Activated CD8-positive, alpha-beta T cell treated with anti-CD3 and anti-CD28 coated beads for 36 hours (primary cell): Measurements from ENCODE around the gene NID1. TPM values are rescaled to one million over a fixed set of nuclear protein-coding genes. Genes with fewer than 3 reads are reported as not detected.

Source experiments
- ATAC-seq: fragments of 200-7000 bp; cut with Tn5 transposase; one replicate; pipeline ENCODE4 v1.10.0; 2021; ENCODE audit warnings: mild to moderate bottlenecking, moderate library complexity
- CTCF ChIA-PET: fragments of 350-600 bp; sonication (Branson Sonifier 250); formaldehyde crosslinking; loops from one replicate; lab custom pipeline; 2021; ENCODE audit warnings: antibody characterized with exemption; lab: Charles Lee
- POLR2A ChIA-PET: fragments of 350-600 bp; sonication (Branson Sonifier 250); formaldehyde crosslinking; loops from one replicate; lab custom pipeline; 2021; ENCODE audit warnings: antibody characterized with exemption; lab: Charles Lee
- DNase-seq: peaks from one replicate; pipeline ENCODE4 v3.0.0-alpha.2; 2020
- H3K27ac Mint-ChIP-seq: one replicate; pipeline ENCODE4 v1.8.0; 2021; ENCODE audit warnings: mild to moderate bottlenecking, mixed read lengths
- H3K27me3 Mint-ChIP-seq: one replicate; pipeline ENCODE4 v1.8.0; 2021; ENCODE audit warnings: mixed read lengths
- H3K36me3 Mint-ChIP-seq: one replicate; pipeline ENCODE4 v1.8.0; 2021; ENCODE audit warnings: low read depth, mixed read lengths
- H3K4me1 Mint-ChIP-seq: one replicate; pipeline ENCODE4 v1.8.0; 2021; ENCODE audit warnings: low read depth, mixed read lengths
- H3K4me3 Mint-ChIP-seq: one replicate; pipeline ENCODE4 v1.8.0; 2021; ENCODE audit warnings: mild to moderate bottlenecking, moderate library complexity, mixed read lengths
- H3K9me3 Mint-ChIP-seq: one replicate; pipeline ENCODE4 v1.8.0; 2021; ENCODE audit warnings: mixed read lengths
- CTCF ChIP-seq: fragments of 200-600 bp; IDR thresholded peaks from one replicate; pipeline ENCODE4 v1.8.0; 2022; ENCODE audit warnings: antibody characterized with exemption, mild to moderate bottlenecking
- intact Hi-C: fragments of 100-400 bp; cut with micrococcal nuclease; formaldehyde crosslinking; loops from one replicate; pipeline ENCODE4 v1.10.0; 2022
- total RNA-seq, 2 experiments: library from RNA; stranded (reverse); gene quantifications; one replicate each; pipeline ENCODE4 v1.2.3, GENCODE V29; 2021

The NID1 gene
- total RNA-seq, 2 experiments from 2014 or later, result 0.04 to 0.07 TPM

GRCh38 chr1:236039740-236040685, 24.9 kb downstream of the NID1 start:
- Mint-ChIP-seq H3K4me1 (no peaks in the 10 kb centered on the region), H3K27me3 (no peaks in the 10 kb centered on the region), H3K27ac (no peak overlapping the region), H3K4me3 (no peak overlapping the region), H3K9me3 (peaks cover 1% of the 10 kb centered on the region), H3K36me3 (no peaks in the 10 kb centered on the region)
- ATAC-seq, result no peak
- no peak for DNase-seq
- TF ChIP-seq CTCF, result no peak
- intact Hi-C loops, result no loop called here
- ChIA-PET CTCF (interaction anchor here (1.6 kb wide), 1 partner anchor 68 kb away, joined by 8 read pairs; no protein-coding TSS in a partner anchor), POLR2A (no interaction called here)

GRCh38 chr1:236038034-236038433, 26.9 kb downstream of the NID1 start:
- Mint-ChIP-seq H3K4me1 (no peaks in the 10 kb centered on the region), H3K9me3 (no peaks in the 10 kb centered on the region), H3K4me3 (no peak overlapping the region), H3K27me3 (no peaks in the 10 kb centered on the region), H3K36me3 (no peaks in the 10 kb centered on the region), H3K27ac (no peak overlapping the region)
- no peak for TF ChIP-seq CTCF
- DNase-seq (no peak), ATAC-seq (no peak)
- intact Hi-C loops, result no loop called here
- ChIA-PET POLR2A (no interaction called here), CTCF (no interaction called here)

GRCh38 chr1:236035681-236036101, 29.2 kb downstream of the NID1 start:
- ChIA-PET POLR2A (interaction anchor here (1.2 kb wide), 1 partner anchor 29 kb away, joined by 4 read pairs; the partner anchor contains the start of gene NID1), CTCF (no interaction called here)
- no peak for TF ChIP-seq CTCF
- DNase-seq, result no peak
- intact Hi-C loops, result no loop called here
- Mint-ChIP-seq H3K27me3 (no peaks in the 10 kb centered on the region), H3K9me3 (no peaks in the 10 kb centered on the region), H3K4me1 (no peaks in the 10 kb centered on the region), H3K36me3 (no peaks in the 10 kb centered on the region), H3K27ac (no peak overlapping the region), H3K4me3 (no peak overlapping the region)
- no peak for ATAC-seq

GRCh38 chr1:236033336-236033735, 31.6 kb downstream of the NID1 start:
- TF ChIP-seq CTCF, result no peak
- ATAC-seq (no peak), DNase-seq (no peak)
- POLR2A ChIA-PET, result no interaction called here
- Mint-ChIP-seq H3K27me3 (no peaks in the 10 kb centered on the region), H3K4me3 (no peak overlapping the region), H3K27ac (no peak overlapping the region), H3K4me1 (no peaks in the 10 kb centered on the region), H3K36me3 (no peaks in the 10 kb centered on the region), H3K9me3 (no peaks in the 10 kb centered on the region)
- intact Hi-C loops, result no loop called here
- CTCF ChIA-PET, result no interaction called here

- peaks cover 13% of the 10 kb centered on the region for H3K4me1 Mint-ChIP-seq
- DNase-seq, result no peak
- POLR2A ChIA-PET, result no interaction called here
- CTCF ChIA-PET, result no interaction called here
- no peak overlapping the region for H3K4me3 Mint-ChIP-seq
- H3K36me3 Mint-ChIP-seq, result no peaks in the 10 kb centered on the region
- no peak for ATAC-seq
- intact Hi-C loops, result no loop called here
- H3K9me3 Mint-ChIP-seq, result no peaks in the 10 kb centered on the region
- no peaks in the 10 kb centered on the region for H3K27me3 Mint-ChIP-seq
- TF ChIP-seq CTCF, result no peak
- H3K27ac Mint-ChIP-seq, result no peak overlapping the region
These were observed 34.4 kb downstream of the NID1 start for GRCh38 chr1:236030534-236030933.
